Adrenal gland (tissue), 5 donors: Measurements from ENCODE around the gene KLHL42.
"Not testable (repeated sequence)": the region's sequence is repeated elsewhere in the genome, so short reads cannot be mapped to it uniquely, and the experiment has no call there.

ENCODE experiments used
- CTCF ChIP-seq, 6 experiments: fragments of 450-650 bp in 4 of 6; fragments of 200-600 bp in 2 of 6; sonication (generic) in 1 of 6; IDR thresholded peaks; 1 replicate in 5 of 6; 2 replicates in 1 of 6; pipeline versions ENCODE4 v1.5.1 to v1.8.0; 2016 to 2021; ENCODE audit warnings: antibody characterized with exemption in 6 of 6, mild to moderate bottlenecking in 2 of 6, moderate library complexity in 1 of 6
- POLR2A ChIP-seq, 2 donors: fragments of 450-650 bp; IDR thresholded peaks; one replicate each; pipeline ENCODE4 v1.6.1; 2017; ENCODE audit warnings: antibody characterized with exemption in 2 of 2, mild to moderate bottlenecking in 2 of 2, moderate library complexity in 1 of 2
- donor health status: DM: no; HTN: no; CAD: no.

- TF ChIP-seq CTCF, POLR2A (IDR thresholded peaks at IDR 0.05): not testable (repeated sequence)
Observed at GRCh38 chr12:27847293-27847692, 67.3 kb downstream of the KLHL42 start.
